ENCODE measurements around the gene PNPLA5. TPM values are rescaled to one million over a fixed set of nuclear protein-coding genes. Genes with fewer than 3 reads are reported as not detected.

The PNPLA5 gene
- total and polyA plus RNA-seq, 2 of the 13 experiments (the other 11 are each of a cell fraction or from before 2014, with no cell fraction given), result not detected

- TF ChIP-seq ZNF768 (CRISPR knock-in tag; IDR thresholded peaks at IDR 0.05) (peak; percentile 57), RFX1 (IDR thresholded peaks at IDR 0.05) (no peak)
- in situ Hi-C loops (cut with HindIII; ENCODE audit: extremely low pct_ligation_motif_present, low pct_unique_long_range_greater_than_20kb), result loop anchor here (25.0 kb wide), 1 partner anchor 753 kb away; no protein-coding TSS in a partner anchor
- H3K9ac ChIP-seq (ENCODE audit: insufficient read depth, low read depth, low read length), result no peak overlapping the region
- intact Hi-C loops (cut with micrococcal nuclease; ENCODE audit: unreplicated experiment), result loop anchor here (1.0 kb wide), 2 partner anchors 39 to 62 kb away; partner anchors contain the start of gene PNPLA3
- DNase-seq (ENCODE audit: low spot score) (no peak), ATAC-seq (no peak), FAIRE-seq (no peak)
- POLR2A ChIA-PET, result no interaction called here
- H3K4me3 ChIP-seq (replicated peaks in 1 of 3; ENCODE audit: insufficient read depth in 1 of 3, low read depth in 2 of 3, low read length in 3 of 3), result no peak overlapping the region
- no TSS peak for BruUV-seq (replicated peaks)
- CTCF ChIA-PET (ENCODE audit: low intra/inter-chr PET ratio, low total read pairs), result interaction anchor here (2.0 kb wide), 1 partner anchor 62 kb away, joined by 7 read pairs; no protein-coding TSS in a partner anchor
- no peak overlapping the region for H3K4me2 ChIP-seq (ENCODE audit: low read depth, low read length)
- H3K4me1 ChIP-seq (ENCODE audit: insufficient read depth, low read length), result no peaks in the 10 kb centered on the region
- peaks cover 0 to 3% of the 10 kb centered on the region in 2 experiments; a peak in 2 of 5 replicates for H3K27me3 ChIP-seq (ENCODE audit: control insufficient read depth in 1 of 2, insufficient read depth in 2 of 2, low read length in 2 of 2)
- H2AFZ ChIP-seq (ENCODE audit: low read length), result no peak overlapping the region
- no peaks in the 10 kb centered on the region for H3K9me3 ChIP-seq (ENCODE audit: low read length)
- no peaks in the 10 kb centered on the region for H3K36me3 ChIP-seq (replicated peaks in 1 of 2; ENCODE audit: control insufficient read depth in 1 of 2, insufficient read depth in 2 of 2, low read length in 2 of 2)
- 28% methylated on average over 4 of the region's 17 CpGs for WGBS (ENCODE audit: low lambda C conversion rate)
- H4K20me1 ChIP-seq (ENCODE audit: insufficient read depth, low read length), result no peaks in the 10 kb centered on the region
- no peaks in the 10 kb centered on the region for H3K79me2 ChIP-seq (ENCODE audit: insufficient read depth, low read length)
- H3K27ac ChIP-seq (ENCODE audit: extremely low read length, insufficient read depth, low read length), result no peak overlapping the region
These were observed 7.9 kb downstream of the PNPLA5 start for GRCh38 chr22:43883719-43884415.

- intact Hi-C loops (cut with micrococcal nuclease; ENCODE audit: unreplicated experiment) (loop anchor here (1.0 kb wide), 2 partner anchors 40 to 63 kb away; partner anchors contain the start of gene PNPLA3), in situ Hi-C loops (cut with HindIII; ENCODE audit: extremely low pct_ligation_motif_present, low pct_unique_long_range_greater_than_20kb) (loop anchor here (25.0 kb wide), 1 partner anchor 754 kb away; no protein-coding TSS in a partner anchor)
- no TSS peak for BruUV-seq (replicated peaks)
- H3K4me2 ChIP-seq (ENCODE audit: low read depth, low read length), result no peak overlapping the region
- H3K27me3 ChIP-seq (ENCODE audit: control insufficient read depth in 1 of 2, insufficient read depth in 2 of 2, low read length in 2 of 2), result peaks cover 0 to 3% of the 10 kb centered on the region in 2 experiments; a peak in 2 of 5 replicates
- no peak overlapping the region for H3K9ac ChIP-seq (ENCODE audit: insufficient read depth, low read depth, low read length)
- no peak overlapping the region for H3K4me3 ChIP-seq (replicated peaks in 1 of 3; ENCODE audit: insufficient read depth in 1 of 3, low read depth in 2 of 3, low read length in 3 of 3)
- no peaks in the 10 kb centered on the region for H3K9me3 ChIP-seq (ENCODE audit: low read length)
- ATAC-seq (peak; percentile 89), DNase-seq (ENCODE audit: low spot score) (peak; percentile 77), FAIRE-seq (peak; percentile 51)
- H3K36me3 ChIP-seq (replicated peaks in 1 of 2; ENCODE audit: control insufficient read depth in 1 of 2, insufficient read depth in 2 of 2, low read length in 2 of 2), result no peaks in the 10 kb centered on the region
- H2AFZ ChIP-seq (ENCODE audit: low read length), result no peak overlapping the region
- POLR2A ChIA-PET, result no interaction called here
- no peaks in the 10 kb centered on the region for H3K4me1 ChIP-seq (ENCODE audit: insufficient read depth, low read length)
- H4K20me1 ChIP-seq (ENCODE audit: insufficient read depth, low read length), result no peaks in the 10 kb centered on the region
- no peaks in the 10 kb centered on the region for H3K79me2 ChIP-seq (ENCODE audit: insufficient read depth, low read length)
- WGBS (ENCODE audit: low lambda C conversion rate), result 0% methylated on average over 5 of the region's 14 CpGs
- H3K27ac ChIP-seq (ENCODE audit: extremely low read length, insufficient read depth, low read length), result no peak overlapping the region
- CTCF ChIA-PET (ENCODE audit: low intra/inter-chr PET ratio, low total read pairs), result interaction anchor here (2.0 kb wide), 1 partner anchor 63 kb away, joined by 7 read pairs; no protein-coding TSS in a partner anchor
- TF ChIP-seq ZNF549 (CRISPR knock-in tag; IDR thresholded peaks at IDR 0.05) (no peak), ZNF382 (CRISPR knock-in tag; IDR thresholded peaks at IDR 0.05; ENCODE audit: borderline replicate concordance) (no peak), ZNF574 (CRISPR knock-in tag; IDR thresholded peaks at IDR 0.05) (no peak), RAD21 (CRISPR knock-in tag; IDR thresholded peaks at IDR 0.05) (0 out of 2 replicates have a peak, but pooled peaks have one; percentile 25), GFI1 (CRISPR knock-in tag; IDR thresholded peaks at IDR 0.05; ENCODE audit: borderline replicate concordance) (no peak), ZNF12 (CRISPR knock-in tag; IDR thresholded peaks at IDR 0.05) (no peak)
- TF ChIP-seq, protein P1, sequence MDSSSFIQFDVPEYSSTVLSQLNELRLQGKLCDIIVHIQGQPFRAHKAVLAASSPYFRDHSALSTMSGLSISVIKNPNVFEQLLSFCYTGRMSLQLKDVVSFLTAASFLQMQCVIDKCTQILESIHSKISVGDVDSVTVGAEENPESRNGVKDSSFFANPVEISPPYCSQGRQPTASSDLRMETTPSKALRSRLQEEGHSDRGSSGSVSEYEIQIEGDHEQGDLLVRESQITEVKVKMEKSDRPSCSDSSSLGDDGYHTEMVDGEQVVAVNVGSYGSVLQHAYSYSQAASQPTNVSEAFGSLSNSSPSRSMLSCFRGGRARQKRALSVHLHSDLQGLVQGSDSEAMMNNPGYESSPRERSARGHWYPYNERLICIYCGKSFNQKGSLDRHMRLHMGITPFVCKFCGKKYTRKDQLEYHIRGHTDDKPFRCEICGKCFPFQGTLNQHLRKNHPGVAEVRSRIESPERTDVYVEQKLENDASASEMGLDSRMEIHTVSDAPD (CRISPR knock-in tag; IDR thresholded peaks at IDR 0.05), result no peak
- TF ChIP-seq, protein P2, sequence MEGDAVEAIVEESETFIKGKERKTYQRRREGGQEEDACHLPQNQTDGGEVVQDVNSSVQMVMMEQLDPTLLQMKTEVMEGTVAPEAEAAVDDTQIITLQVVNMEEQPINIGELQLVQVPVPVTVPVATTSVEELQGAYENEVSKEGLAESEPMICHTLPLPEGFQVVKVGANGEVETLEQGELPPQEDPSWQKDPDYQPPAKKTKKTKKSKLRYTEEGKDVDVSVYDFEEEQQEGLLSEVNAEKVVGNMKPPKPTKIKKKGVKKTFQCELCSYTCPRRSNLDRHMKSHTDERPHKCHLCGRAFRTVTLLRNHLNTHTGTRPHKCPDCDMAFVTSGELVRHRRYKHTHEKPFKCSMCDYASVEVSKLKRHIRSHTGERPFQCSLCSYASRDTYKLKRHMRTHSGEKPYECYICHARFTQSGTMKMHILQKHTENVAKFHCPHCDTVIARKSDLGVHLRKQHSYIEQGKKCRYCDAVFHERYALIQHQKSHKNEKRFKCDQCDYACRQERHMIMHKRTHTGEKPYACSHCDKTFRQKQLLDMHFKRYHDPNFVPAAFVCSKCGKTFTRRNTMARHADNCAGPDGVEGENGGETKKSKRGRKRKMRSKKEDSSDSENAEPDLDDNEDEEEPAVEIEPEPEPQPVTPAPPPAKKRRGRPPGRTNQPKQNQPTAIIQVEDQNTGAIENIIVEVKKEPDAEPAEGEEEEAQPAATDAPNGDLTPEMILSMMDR (CRISPR knock-in tag; IDR thresholded peaks at IDR 0.05), result peak; percentile 89
These were observed 8.7 kb downstream of the PNPLA5 start for GRCh38 chr22:43883012-43883661.

All from HepG2 (cell line).